ENCODE data around the gene SH2D3C.
"Not testable (repeated sequence)": the region's sequence is repeated elsewhere in the genome, so short reads cannot be mapped to it uniquely, and the experiment has no call there.

The SH2D3C gene

DNA sequence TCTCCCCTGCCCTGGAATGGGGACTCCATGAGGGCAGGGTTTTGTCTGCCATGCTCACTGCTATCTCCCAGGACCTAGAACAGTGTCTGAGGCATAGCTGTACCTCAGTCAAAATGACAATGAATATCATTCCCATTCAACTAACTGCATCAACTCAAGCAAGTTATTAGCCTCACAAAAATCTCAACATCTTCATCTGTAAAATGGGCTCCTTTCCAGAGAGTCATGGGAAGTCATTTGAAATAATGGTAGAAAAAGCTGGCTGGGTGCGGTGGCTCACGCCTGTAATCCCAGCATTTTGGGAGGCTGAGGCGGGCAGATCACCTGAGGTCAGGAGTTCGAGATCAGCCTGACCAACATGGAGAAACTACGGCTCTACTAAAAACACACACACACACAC is 9.4 kb downstream of the SH2D3C start:
- DNase-seq (ENCODE audit: low read depth in 3 of 3), result no peak

DNA sequence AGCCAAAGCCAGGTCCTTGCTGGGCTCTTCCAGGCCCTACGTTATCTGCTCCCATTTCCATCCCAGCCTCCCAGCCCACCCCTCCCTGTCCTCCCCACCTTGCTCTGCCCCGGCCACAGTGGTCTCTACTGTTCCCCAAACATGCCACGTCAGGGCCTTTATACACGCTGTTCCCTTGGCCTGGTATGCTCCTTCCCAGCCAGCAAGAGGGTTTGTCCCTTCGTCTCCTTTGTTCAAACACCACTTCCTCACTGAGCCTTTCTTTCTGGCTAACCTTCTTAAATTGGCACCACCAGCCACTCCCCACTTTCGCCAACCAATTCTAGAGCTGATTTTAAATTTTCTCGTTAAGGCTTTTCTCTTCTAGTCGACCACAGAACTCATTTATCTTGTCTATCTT is 9.8 kb downstream of the SH2D3C start:
- no peak for DNase-seq (ENCODE audit: low read depth in 3 of 3)

DNA sequence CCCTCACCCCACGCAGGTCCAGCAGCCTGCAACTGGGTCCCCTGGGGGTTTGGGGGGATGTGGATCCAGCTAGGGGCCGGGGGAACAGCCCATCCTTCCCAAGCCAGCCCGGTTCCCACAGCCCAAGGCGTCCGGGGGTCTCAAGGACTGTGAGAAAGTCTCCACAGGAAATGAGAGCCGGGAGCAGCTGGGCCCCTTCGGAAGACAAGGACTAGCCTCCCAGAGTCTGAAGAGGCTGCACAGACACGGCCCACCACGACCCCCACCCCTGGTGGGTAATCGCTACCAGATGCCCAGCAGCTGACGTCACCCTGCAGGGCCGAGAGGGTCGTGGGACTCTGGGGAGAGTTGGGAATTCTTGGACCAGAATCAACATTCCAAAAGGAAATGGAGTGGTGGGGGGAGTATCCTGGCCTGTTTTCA is 10.5 kb downstream of the SH2D3C start:
- DNase-seq (ENCODE audit: low read depth in 3 of 3), result no peak

DNA sequence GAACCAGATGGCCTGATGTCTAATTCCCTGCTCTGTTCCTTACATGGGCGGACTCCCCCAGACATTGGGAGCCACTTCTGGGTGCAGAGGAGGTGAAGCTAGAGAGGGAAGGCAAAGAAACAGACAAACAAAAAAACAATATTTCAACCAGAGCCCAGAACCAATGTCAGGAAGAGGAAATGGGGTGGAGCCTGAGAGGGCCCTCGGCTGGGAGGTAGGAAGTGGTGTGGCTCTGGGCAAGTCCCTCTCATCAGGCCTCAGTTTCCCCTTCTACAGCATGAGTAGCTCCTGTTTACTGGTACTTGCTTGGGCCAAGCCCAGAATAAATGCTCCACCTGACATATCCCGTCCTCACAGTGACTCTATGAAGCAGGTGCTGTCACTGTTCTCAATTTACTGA is 11.1 kb downstream of the SH2D3C start:
- no peak for DNase-seq (ENCODE audit: low read depth in 3 of 3)

DNA sequence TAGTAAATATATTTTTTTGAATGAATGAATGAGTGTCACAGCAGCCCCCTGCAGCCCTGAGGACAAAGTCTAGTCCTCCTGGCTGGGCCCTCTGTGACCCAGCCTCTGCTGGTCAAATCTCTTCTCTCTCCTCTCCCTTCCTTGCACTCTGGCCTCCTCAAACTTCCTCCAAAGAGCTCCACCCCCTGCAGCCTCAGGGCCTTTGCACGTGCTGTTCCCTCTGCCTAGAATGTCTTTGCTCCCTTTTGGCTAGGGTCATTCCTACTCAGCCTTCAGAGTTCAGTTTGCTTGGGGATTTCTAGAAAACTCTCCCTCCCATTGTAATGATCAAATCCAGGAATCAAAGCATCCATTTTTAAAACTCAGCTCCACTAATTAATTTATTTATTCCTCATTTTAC is 13.0 kb downstream of the SH2D3C start:
- no peak for DNase-seq (ENCODE audit: low read depth in 3 of 3)

DNA sequence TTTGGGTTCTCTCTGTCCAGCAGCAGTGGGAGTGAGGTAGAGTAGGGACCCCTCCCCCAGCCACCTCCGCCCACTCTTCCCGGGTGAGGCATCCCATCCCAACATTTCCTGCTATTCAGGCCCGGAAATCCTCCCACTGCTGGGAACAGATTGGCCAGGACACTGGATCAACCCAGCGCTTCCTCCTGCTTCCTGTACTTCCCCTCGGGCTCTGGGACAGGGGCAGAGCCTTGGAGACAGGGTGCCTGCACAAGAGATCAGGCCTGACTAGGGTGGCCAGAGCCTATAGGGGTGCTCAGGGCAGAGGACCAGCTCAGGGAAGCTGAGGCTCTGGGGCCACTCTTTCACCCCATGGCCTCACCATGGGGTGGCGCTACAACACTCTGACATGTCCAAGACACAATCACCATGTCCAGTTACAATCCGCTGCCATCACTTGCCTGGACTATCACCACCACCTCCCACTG is 14.5 kb downstream of the SH2D3C start:
- no peak for DNase-seq (ENCODE audit: low read depth in 3 of 3)

DNA sequence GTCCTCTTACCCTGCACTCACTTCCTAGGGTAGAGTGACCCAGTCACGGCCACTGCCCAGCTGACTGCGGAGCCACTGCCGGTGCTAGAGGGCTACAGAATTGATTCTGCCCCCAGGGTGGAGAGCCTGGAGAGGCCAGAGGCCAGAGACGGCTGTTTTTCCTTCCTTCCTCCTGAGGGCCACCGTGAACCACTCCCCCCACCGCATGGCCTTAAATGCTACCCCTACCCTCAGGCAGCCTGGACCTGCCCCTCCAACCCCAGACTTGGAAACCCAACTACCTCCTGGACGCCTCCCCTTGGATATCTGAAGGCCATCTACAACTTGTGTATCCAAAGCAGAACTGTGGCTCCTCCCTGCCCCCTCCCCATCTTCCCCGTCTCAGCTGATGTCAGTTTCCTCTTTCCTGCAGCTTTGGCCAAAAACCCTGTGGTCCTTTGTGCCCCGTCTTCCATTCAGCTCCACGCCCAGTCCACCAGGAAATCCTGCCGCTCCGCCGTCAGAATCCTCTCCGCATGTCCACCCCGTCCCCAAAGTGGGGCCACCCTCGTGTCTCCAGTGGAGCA is 16.3 kb downstream of the SH2D3C start:
- DNase-seq (ENCODE audit: low read depth in 3 of 3), result no peak

DNA sequence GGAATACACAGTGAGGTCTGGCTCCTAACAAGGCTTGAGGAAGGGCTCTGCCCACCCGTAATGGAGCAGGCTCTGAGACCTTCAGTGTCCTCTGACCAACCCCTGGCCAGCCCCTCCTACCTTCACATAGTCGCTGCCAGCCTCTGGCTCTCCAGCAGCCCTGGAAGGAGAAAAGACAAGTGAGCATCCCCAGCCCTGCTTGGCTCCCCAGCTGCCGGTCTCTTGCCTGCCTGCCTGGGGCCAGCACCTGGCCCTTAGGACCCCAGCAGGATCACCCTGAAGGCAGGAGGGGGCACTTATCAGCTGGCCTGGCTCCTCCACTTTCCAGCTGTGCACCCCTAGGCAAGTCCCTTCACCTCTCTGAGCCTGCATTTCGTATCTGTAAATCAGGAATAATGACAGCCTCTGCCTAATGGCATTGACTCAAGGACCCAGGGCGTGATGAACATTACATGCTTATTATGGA is 16.9 kb downstream of the SH2D3C start:
- DNase-seq (ENCODE audit: low read depth in 3 of 3), result no peak

DNA sequence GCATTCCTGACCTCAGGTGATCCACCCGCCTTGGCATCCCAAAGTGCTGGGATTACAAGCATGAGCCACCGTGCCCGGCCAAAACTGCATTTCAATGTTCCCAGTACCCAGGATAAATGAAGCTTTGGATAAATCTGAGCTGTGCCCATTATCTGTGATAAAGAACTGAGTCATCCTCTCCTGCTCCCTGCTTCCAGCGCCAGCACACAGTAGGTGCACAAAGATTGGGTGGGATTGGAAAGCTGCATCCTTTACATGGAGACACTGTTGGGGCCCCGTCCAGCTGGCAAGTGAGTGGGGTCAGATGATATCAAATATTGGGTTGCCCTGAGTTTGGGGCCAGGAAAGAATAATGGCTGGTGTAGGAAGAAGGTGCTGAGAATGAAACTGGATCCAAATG is 17.4 kb downstream of the SH2D3C start:
- no peak for DNase-seq (ENCODE audit: low read depth in 3 of 3)

DNA sequence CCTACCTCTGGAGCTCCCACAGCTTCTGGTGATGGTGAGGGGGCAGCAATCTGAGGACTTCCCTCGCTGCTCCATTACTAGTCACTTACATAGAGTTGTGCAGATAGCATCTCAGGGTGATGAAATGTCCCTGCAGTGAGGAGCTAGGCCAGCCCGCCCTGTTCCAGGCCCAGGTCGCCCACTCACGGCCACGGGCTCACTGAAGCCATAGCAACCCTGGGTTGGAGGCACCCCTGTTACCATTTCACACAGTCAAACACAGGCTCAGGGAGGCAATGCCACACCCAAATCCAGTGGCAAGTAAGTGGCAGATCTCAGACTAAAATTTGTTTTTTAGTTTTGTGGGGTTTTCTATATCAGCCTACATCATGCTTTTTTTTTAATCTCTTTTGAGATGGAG is 19.6 kb downstream of the SH2D3C start:
- no peak for DNase-seq (ENCODE audit: low read depth in 3 of 3)

DNA sequence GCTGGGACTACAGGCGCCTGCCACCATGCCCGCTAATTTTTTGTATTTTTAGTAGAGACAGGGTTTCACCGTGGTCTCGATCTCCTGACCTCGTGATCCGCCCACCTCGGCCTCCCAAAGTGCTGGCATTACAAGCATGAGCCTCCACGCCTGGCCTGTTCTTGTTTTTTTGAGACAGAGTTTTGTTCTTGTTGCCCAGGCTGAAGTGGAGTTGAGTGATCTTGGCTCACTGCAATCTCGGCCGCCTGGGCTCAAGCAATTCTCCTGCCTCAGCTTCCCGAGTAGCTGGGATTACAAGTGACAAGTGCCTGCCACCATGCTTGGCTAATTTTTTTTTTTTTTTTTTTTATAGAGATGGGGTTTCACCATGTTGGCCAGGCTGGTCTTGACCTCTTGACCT is 21.7 kb downstream of the SH2D3C start:
- DNase-seq (ENCODE audit: low read depth in 3 of 3), result not testable (repeated sequence)

DNA sequence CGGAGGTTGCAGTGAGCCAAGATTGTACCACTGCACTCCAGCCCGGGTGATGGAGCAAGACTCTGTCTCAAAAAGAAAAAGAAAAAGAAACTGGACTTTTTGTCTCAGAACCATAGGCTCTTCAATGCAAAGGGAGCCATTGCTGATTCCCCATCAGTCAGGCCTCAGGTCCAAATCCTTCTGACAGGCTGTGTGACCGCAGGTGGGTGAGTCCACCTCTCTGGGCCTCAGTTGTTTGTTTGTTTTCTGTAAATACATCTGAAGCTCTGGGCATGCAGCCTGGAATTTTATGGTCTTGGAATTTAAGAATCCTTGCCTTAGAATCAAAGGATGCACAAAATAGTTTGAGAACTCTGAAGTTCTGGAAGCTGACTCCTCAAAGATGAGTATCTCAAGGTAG is 22.2 kb downstream of the SH2D3C start:
- no peak for DNase-seq (ENCODE audit: low read depth in 3 of 3)

DNA sequence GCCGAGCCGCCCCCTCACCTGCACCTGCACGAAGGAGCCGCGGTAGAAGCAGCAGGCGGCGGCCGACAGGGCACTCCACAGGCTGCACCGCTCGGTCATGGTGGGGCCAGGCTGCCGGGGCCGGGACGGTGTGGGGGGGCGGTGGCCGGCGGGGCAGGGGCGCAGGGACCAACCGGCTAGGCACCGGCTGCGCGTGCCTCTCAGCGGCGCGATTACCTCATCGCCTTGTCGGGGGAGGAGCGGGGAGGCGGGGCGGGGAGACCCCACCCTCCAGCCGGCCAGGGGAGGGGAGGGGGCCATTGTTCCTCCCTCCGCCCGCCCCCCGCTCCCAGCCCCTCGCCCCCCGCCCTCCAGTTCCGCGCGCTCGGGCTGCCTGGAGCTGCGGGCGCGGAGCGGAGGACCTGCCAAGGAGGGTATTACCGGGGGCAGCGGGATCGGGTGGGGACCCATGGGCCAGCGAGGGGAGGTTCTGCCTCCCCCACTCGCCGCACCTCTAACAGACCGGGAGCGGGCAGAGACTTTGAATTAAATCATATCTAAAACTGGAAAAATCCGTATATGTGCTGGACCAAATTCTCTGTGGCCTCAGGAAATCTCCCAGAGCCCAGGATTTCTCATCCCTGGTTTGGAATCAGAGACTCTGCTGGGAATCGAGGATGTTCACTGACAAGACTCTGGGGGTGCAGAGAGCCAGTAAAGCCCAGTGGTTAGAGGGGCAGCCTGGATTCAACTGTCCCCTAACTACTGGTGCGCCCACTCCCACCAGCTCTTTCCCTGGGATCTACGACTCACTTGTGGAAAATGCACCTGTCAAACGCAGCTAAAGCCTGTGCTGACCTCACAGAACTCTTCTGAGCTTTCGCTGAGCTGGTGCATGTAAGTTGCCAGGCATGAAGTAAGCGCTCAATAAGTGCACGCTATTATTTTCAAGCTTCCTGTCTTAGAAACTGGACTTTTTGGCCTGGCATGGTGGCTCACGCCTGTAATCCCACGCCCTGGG is 23.1 kb downstream of the SH2D3C start:
- DNase-seq (ENCODE audit: low read depth in 3 of 3), result no peak

DNA sequence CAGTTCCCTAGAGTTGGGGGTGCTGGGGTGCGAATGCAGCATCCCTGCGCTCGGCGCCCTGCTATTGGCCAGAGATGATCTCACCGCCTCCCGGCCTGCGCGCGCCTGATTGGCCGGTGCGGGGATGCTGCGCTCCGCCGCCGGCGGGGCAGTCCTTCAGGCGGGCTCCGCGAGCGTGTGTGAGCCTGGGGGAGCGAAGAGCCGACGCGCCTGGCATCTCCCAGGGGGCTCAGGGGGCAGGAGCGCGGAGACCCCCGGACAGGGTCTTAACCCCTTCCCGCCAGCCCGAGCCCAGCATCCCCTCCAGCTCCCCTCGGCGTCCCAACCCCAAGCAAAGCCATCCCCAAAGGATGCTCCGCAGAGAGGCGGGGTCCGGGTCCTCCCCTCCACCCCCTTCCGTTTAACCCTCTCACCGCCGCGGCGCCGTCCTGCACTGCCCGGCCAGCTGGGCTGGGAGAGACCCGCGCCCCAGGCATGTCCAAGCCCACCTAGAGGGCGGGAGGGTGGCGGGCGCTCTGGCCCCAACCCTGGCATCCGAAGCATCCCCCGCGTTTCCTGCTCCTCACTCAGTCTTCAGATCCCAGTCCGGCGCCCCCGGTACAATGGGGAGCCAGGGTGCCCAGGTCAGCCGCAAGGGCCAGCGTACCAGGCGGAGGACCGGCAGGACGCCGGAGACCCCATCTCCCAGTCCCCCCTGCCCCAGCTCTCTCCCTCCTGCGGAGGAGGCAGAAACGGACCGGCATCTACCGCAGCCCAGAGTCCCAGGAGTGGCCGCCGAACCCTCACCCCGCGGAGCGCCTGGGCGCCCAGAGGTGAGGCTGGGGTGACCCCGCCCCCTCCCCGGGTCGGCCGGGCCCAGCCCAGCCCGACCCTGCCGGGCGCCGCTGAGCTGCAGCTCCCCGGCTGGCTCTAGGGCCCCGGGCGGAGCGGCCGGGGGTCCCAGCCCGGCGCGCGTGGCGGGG is 24.1 kb downstream of the SH2D3C start:
- no peak for DNase-seq (ENCODE audit: low read depth in 3 of 3)

DNA sequence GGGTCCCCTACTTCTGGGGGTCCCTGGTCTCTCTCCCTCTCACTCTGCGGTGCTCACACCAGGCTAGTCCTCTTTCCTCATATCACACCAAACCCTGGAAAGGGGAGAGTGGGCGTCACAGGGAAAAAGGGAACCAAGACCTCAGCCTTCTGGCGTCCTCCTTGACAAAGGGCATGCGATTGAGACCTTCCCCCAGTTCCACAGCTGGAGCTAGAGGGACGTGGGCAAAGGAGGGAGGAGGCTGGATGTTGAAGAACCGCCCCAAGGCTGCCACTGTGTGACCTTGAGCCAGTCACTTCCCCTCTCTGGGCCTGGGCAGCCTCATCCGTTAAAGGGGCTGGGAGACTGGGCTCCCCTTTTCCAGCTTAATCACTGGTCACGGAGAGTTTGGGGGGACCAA is 24.8 kb downstream of the SH2D3C start:
- no peak for DNase-seq (ENCODE audit: low read depth in 3 of 3)

DNA sequence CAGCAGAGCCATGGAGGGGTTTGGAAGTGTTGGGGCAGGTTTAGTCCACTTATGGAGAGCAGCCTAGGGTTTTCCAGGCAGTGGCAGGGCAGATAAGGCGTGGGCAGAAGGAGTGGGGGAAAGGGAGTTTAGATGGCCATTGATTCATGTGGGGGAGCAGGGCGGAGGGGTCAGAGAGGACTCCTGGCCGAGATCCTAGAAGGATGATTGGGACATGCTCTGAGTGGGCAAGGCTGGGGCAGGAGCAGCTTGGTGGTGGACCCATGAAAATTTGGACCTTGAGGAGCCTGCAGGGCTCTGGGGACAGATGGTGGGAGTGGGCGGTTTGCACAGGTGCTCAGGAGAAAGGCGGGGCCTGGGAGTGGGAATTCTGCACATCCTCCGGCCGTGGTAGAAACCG is 25.3 kb downstream of the SH2D3C start:
- no peak for DNase-seq (ENCODE audit: low read depth in 3 of 3)

DNA sequence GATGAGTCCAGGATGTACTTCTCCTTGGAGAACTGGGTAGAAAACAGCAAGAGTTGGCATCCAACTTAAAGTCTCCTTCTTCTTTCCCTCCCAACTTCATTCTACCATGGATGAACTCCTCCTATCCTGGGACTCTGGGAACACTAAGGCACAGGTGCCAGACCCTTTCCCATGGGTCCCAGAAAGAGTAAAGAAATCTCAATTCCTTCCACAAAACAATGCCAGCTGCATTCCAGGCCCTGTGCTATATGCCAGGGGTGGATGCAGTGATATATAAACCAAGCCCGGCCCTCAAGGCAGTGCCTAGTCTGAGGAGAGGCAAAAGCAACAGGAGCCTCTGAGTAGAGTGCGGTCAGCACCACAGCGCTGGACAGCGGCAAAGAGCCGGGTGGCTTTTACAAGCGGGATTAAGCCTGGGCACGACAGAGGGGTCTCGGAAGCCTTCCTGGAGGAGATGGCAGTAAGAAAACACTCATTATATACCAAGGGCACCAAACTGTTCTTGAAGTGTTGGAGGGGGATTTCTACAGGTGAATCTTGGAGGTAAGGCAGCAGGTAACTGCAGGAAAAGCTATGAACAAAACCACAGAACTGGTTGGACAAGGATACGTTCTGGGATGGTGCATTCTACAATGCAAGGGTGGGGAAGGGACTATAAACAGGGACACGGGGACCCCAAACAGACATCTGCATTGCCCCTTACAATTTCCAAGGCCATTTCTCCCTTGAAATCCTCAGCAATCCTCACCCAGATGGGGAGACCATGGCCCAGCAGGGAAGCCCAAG is 27.0 kb downstream of the SH2D3C start:
- DNase-seq (ENCODE audit: low read depth in 3 of 3), result no peak

DNA sequence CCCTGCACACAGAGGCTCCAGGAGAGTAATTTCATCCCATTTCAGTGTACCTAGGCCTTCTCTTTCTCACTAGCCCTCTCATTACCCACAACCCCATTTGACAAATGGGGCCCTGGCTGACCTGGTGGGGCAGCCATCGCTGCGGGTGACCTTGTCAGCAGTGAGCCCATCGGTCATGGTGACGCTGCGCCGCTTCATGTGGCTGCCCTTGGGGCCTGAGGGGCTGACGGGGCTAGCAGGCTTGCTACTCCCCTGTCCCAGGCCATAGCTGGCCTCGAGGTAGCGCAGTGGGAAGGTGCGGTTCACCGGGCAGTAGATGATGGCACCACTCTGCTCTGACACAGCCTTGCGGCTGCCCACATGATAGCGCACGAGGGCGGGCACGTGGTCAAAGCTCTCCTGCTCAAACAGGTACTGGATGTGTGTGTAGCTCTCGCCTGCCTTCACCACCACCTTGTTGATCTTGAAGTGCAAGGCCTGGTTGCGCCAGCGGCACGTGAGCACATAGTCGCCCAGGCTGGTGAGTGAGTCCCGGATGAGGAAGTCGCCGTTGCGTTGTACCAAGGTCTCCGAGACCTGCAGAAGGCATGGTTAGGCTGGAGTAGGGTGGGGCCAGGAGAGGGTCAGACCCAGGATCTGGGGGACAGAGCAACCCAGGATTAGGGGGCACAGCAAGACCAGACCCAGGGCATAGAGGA is 29.2 kb downstream of the SH2D3C start:
- DNase-seq (ENCODE audit: low read depth in 3 of 3), result no peak

DNA sequence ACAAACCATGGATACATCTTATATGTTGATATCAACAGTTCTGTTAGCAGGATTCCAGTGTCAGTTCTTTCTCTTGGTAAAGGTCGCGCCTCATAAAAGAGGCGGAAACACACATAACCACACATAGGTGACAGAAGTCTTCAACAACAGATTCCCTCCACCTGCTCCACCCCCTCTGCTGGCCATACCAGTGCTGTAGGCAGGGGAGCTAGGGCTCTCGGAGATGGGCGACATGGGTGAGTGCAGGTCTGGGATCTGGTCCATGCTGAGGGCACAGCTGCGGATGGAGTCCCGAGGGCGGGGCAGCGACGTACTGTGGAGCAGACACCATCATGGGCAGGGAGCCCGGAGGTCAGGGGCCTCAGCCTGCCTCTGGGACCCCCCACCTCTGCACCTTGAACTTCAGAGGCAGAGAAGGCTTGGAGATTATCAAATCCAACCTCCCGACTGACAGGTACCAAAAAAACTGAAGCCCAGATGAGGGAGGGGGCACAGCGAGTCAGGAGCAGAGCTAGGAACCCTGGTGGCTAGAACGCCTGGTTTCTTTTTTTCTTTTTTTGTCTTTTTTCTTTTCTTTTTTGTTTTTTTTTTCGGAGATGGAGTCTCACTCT is 31.4 kb downstream of the SH2D3C start:
- no peak for DNase-seq (ENCODE audit: low read depth in 3 of 3)

All from stimulated activated CD4-positive, alpha-beta T cell treated with anti-CD3 and anti-CD28 coated beads, TNF-alpha, amount 100 ng/mL, for 4 hours (primary cell).